Measurements from ENCODE around the gene SLC4A11.
A peak's percentile ranks its signal among the peaks of the same experiment; 100 is the strongest.

SLC4A11 gene

DNA sequence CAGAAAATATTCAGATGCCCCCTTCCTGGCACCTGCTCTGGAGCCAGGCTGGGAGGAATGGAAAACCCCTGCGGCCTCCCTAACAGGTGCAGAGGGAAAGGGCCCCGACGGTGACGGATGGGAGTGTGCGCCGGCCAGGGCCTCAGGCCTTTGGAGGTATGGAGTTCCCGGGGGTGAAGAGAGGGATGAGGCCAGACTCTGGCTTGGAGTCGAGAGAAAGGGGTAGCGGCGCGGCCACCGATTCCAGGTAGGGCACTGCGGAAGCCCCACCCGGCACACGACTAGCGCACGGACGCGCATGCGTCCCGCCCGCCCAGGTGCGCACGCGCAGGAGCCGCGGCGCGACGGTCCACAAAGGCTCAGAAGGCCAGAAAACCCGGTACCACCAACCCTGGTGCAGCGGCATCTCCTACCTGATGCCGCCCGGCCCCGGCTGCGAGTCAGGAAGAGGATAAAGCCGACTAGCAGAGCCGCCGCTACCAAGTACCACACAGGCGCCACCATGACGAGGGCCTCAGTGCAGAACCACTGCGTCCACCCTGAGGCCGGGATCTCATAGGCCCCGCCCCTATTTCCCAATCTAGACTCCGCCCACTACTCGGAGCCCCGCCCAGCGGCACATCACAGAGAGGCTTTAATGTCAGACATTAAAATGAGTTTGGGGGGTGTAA, 34.7 kb downstream of the SLC4A11 start, which contains the start of gene DDRGK1:
DDRGK1 (minus strand) TSS at position 559 of the 671 bp plus-strand sequence; CDS start at position 504, 55 bp downstream.
- peak; percentile 85 for TF ChIP-seq POLR2AphosphoS5 (IDR thresholded peaks at IDR 0.05; ENCODE audit: low read depth)
- TF ChIP-seq, protein P1, sequence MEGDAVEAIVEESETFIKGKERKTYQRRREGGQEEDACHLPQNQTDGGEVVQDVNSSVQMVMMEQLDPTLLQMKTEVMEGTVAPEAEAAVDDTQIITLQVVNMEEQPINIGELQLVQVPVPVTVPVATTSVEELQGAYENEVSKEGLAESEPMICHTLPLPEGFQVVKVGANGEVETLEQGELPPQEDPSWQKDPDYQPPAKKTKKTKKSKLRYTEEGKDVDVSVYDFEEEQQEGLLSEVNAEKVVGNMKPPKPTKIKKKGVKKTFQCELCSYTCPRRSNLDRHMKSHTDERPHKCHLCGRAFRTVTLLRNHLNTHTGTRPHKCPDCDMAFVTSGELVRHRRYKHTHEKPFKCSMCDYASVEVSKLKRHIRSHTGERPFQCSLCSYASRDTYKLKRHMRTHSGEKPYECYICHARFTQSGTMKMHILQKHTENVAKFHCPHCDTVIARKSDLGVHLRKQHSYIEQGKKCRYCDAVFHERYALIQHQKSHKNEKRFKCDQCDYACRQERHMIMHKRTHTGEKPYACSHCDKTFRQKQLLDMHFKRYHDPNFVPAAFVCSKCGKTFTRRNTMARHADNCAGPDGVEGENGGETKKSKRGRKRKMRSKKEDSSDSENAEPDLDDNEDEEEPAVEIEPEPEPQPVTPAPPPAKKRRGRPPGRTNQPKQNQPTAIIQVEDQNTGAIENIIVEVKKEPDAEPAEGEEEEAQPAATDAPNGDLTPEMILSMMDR (IDR thresholded peaks at IDR 0.05; ENCODE audit: insufficient read depth, low read length) = no peak
- no peak for TF ChIP-seq SPI1 (IDR thresholded peaks at IDR 0.05; ENCODE audit: borderline replicate concordance, low read depth)
- no peak for TF ChIP-seq GABPA (IDR thresholded peaks at IDR 0.05; ENCODE audit: low read depth)
- TF ChIP-seq, protein P2, sequence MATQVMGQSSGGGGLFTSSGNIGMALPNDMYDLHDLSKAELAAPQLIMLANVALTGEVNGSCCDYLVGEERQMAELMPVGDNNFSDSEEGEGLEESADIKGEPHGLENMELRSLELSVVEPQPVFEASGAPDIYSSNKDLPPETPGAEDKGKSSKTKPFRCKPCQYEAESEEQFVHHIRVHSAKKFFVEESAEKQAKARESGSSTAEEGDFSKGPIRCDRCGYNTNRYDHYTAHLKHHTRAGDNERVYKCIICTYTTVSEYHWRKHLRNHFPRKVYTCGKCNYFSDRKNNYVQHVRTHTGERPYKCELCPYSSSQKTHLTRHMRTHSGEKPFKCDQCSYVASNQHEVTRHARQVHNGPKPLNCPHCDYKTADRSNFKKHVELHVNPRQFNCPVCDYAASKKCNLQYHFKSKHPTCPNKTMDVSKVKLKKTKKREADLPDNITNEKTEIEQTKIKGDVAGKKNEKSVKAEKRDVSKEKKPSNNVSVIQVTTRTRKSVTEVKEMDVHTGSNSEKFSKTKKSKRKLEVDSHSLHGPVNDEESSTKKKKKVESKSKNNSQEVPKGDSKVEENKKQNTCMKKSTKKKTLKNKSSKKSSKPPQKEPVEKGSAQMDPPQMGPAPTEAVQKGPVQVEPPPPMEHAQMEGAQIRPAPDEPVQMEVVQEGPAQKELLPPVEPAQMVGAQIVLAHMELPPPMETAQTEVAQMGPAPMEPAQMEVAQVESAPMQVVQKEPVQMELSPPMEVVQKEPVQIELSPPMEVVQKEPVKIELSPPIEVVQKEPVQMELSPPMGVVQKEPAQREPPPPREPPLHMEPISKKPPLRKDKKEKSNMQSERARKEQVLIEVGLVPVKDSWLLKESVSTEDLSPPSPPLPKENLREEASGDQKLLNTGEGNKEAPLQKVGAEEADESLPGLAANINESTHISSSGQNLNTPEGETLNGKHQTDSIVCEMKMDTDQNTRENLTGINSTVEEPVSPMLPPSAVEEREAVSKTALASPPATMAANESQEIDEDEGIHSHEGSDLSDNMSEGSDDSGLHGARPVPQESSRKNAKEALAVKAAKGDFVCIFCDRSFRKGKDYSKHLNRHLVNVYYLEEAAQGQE (IDR thresholded peaks at IDR 0.05; ENCODE audit: insufficient replicate concordance, low read depth) = no peak
- peak; percentile 82 to 90 for DNase-seq (ENCODE audit: low read depth in 1 of 2, low spot score in 1 of 2)

DNA sequence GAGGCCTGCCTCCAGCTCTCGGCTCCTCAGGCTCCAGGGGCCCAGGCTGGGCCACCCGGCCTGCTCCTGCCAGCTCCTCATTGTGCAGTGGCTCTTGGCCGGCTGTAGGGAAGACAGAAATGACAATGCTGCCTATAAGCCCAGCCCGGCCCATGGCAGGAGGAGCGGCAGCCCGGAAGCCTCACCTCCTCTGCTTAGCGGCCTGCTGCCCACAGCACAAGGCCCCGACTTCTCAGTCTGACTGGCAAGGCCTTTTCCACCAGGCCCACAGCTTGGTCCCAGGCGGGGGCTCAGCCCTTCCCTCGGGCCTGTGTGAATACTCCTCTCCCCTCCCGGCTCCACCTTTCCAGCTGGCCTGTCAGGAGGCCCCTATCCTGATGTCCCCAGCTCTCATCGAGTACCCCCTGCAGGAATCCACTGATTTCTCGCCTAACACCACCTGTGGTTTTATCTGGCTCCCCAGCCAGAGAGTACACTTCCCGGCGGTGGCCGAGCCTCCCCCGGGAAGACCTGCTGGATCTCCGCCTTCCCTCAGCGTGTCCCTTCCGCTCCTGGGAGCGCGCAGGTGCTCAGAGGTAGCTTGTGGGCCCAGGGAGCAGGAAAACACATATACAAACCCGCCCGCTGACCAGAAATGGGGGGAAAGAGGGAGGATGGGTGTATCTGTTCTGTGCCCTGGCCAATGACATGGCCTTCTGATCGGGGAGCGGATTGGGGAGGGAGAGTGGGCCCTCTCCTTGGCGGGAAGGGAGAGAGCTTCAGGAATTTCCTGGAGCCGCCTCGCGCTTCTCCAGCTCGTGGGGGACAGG, 35.5 kb downstream of the SLC4A11 start:
- DNase-seq (ENCODE audit: low read depth in 1 of 2, low spot score in 1 of 2) = peak; percentile 33 to 36
- TF ChIP-seq POLR2AphosphoS5 (IDR thresholded peaks at IDR 0.05; ENCODE audit: low read depth) (no peak), GABPA (IDR thresholded peaks at IDR 0.05; ENCODE audit: low read depth) (no peak), SPI1 (IDR thresholded peaks at IDR 0.05; ENCODE audit: borderline replicate concordance, low read depth) (no peak)
- TF ChIP-seq, protein P2 (IDR thresholded peaks at IDR 0.05; ENCODE audit: insufficient replicate concordance, low read depth) = no peak
- TF ChIP-seq, protein P1 (IDR thresholded peaks at IDR 0.05; ENCODE audit: insufficient read depth, low read length) = no peak
- Histone ChIP-seq H3K27me3 (ENCODE audit: insufficient read depth, poor library complexity, severe bottlenecking) (no peaks in the 10 kb centered on the region), H3K4me3 (replicated peaks; ENCODE audit: insufficient read depth, low read length) (peak overlapping the region; percentile 96), H3K27ac (replicated peaks) (peak overlapping the region; percentile 85)

More for the DNA sequence above, 34.7 kb downstream of the SLC4A11 start, which contains the start of gene DDRGK1:
- Histone ChIP-seq H3K27ac (replicated peaks) (peak within 1 kb of the TSS; percentile 85), H3K27me3 (ENCODE audit: insufficient read depth, poor library complexity, severe bottlenecking) (no peaks in the 10 kb centered on the region), H3K4me3 (replicated peaks; ENCODE audit: insufficient read depth, low read length) (peak within 1 kb of the TSS; percentile 96)

DNA sequence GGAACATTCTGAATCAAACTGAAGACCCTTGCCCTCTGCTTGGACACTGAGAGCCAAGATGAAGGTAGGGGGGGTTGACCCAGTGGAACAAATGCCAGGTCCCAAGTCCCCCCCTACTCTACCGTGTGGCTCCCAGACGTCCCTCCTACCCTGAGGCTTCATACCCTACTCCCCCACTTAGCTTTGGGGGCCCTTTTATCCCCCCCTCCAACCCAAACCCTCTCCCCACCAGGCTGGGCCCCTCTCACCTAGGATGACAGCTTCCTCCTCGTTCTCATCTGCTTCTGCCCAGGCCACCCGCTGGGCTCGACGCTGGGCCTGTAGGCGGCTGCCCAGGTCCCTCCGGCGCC, 36.0 kb downstream of the SLC4A11 start:
- DNase-seq (ENCODE audit: low read depth in 1 of 2, low spot score in 1 of 2) = no peak
- TF ChIP-seq, protein P1 (IDR thresholded peaks at IDR 0.05; ENCODE audit: insufficient read depth, low read length) = no peak
- no peak for TF ChIP-seq POLR2AphosphoS5 (IDR thresholded peaks at IDR 0.05; ENCODE audit: low read depth)
- Histone ChIP-seq H3K27me3 (ENCODE audit: insufficient read depth, poor library complexity, severe bottlenecking) (no peaks in the 10 kb centered on the region), H3K27ac (replicated peaks) (peak overlapping the region; percentile 85), H3K4me3 (replicated peaks; ENCODE audit: insufficient read depth, low read length) (peak overlapping the region; percentile 96)
